RWPE2 (cell line): ENCODE data around the gene TRIM32.

Source experiments
- ATAC-seq: fragments of 200-7000 bp; cut with Tn5 transposase; 3 replicates; pipeline ENCODE4 v1.9.1; 2021; ENCODE audit warnings: low read depth
- DNase-seq: peaks from one replicate; pipeline ENCODE4 v3.0.0-alpha.2; 2020; ENCODE audit warnings: low spot score
- H3K27ac ChIP-seq: fragments of 450-650 bp; 2 replicates; pipeline ENCODE4 v1.5.1; 2017; ENCODE audit warnings: mild to moderate bottlenecking; ENCODE audit not compliant: poor library complexity, severe bottlenecking
- H3K27me3 ChIP-seq: fragments of 250-450 bp; sonication (Bioruptor Pico); 2 replicates; pipeline ENCODE4 v1.5.1; 2021; ENCODE audit warnings: mild to moderate bottlenecking, moderate library complexity; ENCODE audit not compliant: insufficient read depth, poor library complexity, severe bottlenecking
- H3K36me3 ChIP-seq: fragments of 250-450 bp; sonication (Bioruptor Pico); 2 replicates; pipeline ENCODE4 v1.5.1; 2020; ENCODE audit warnings: low read depth, mild to moderate bottlenecking, moderate library complexity
- H3K4me1 ChIP-seq: fragments of 250-450 bp; sonication (Bioruptor Pico); 2 replicates; pipeline ENCODE4 v1.5.1; 2021; ENCODE audit warnings: mild to moderate bottlenecking, moderate library complexity; ENCODE audit not compliant: insufficient read depth, poor library complexity, severe bottlenecking
- H3K4me3 ChIP-seq: fragments of 250-450 bp; sonication (Bioruptor Pico); 2 replicates; pipeline ENCODE4 v1.5.1; 2021; ENCODE audit warnings: mild to moderate bottlenecking, moderate library complexity; ENCODE audit not compliant: severe bottlenecking
- H3K9me3 ChIP-seq: fragments of 250-450 bp; sonication (Bioruptor Pico); 2 replicates; pipeline ENCODE4 v1.5.1; 2021; ENCODE audit warnings: mild to moderate bottlenecking, moderate library complexity; ENCODE audit not compliant: severe bottlenecking
- TF ChIP-seq, protein P1 (sequence below): fragments of 450-650 bp; IDR thresholded peaks from one replicate; pipeline ENCODE4 v1.5.1; 2017; ENCODE audit warnings: mild to moderate bottlenecking, moderate library complexity; ENCODE audit not compliant: poor library complexity, severe bottlenecking

TRIM32 gene

GRCh38 chr9:116706310-116707290, 19.5 kb downstream of the TRIM32 start:
- ATAC-seq (no peak), DNase-seq (no peak)
- no peaks in the 10 kb centered on the region for H3K9me3 ChIP-seq
- H3K36me3 ChIP-seq, result peaks cover 6% of the 10 kb centered on the region; the same call in 1 of the 2 replicates
- H3K4me1 ChIP-seq, result peaks cover 10% of the 10 kb centered on the region
- no peak overlapping the region for H3K27ac ChIP-seq
- TF ChIP-seq, protein P1, sequence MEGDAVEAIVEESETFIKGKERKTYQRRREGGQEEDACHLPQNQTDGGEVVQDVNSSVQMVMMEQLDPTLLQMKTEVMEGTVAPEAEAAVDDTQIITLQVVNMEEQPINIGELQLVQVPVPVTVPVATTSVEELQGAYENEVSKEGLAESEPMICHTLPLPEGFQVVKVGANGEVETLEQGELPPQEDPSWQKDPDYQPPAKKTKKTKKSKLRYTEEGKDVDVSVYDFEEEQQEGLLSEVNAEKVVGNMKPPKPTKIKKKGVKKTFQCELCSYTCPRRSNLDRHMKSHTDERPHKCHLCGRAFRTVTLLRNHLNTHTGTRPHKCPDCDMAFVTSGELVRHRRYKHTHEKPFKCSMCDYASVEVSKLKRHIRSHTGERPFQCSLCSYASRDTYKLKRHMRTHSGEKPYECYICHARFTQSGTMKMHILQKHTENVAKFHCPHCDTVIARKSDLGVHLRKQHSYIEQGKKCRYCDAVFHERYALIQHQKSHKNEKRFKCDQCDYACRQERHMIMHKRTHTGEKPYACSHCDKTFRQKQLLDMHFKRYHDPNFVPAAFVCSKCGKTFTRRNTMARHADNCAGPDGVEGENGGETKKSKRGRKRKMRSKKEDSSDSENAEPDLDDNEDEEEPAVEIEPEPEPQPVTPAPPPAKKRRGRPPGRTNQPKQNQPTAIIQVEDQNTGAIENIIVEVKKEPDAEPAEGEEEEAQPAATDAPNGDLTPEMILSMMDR, result no peak
- H3K4me3 ChIP-seq, result no peak overlapping the region
- no peaks in the 10 kb centered on the region for H3K27me3 ChIP-seq

DNA sequence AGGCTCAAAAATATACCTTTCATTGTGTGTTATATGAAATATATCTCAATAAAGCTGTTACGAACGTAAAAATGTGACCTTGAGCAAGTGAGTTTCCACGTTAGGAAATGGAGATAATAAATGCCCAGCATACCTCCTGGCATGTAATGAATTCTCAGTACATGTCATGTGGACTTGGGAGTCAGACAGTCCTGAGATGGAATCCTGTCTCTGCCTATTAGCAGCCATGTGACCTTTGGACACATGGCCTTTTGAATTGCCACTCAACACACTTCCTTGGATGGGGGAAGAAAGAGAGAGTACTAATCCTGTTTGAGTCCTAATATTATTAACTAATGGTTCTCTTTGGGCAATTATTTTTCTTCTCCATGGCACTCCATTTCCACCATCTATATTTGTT, 25.7 kb downstream of the TRIM32 start:
- no peak overlapping the region for H3K4me3 ChIP-seq
- H3K27ac ChIP-seq, result no peak overlapping the region
- TF ChIP-seq, protein P1, result no peak
- H3K27me3 ChIP-seq, result no peaks in the 10 kb centered on the region
- no peaks in the 10 kb centered on the region for H3K4me1 ChIP-seq
- no peaks in the 10 kb centered on the region for H3K9me3 ChIP-seq
- DNase-seq, result no peak
- no peak for ATAC-seq
- no peaks in the 10 kb centered on the region for H3K36me3 ChIP-seq

DNA sequence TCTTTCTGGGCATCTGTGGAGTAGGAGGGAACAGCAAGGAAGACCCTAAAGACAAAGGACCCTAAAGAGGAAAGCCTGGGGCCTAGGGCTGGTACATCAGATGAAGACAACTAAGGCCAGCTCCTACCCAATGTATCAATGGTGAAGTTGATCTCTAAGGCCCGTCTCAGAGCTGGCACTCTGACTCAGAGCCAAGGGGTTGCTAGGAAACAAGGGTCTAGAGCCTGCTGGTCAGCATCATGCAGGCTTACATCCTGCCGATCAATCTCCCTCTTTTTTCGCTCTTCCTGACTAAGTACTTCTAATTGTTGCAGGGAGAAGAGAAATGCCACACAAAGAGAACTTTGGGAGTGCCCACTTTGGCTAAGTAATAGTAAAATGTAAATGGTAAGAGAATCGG, 26.2 kb downstream of the TRIM32 start:
- DNase-seq, result no peak
- TF ChIP-seq, protein P1, result no peak

GRCh38 chr9:116715751-116716150, 28.6 kb downstream of the TRIM32 start:
- no peaks in the 10 kb centered on the region for H3K36me3 ChIP-seq
- DNase-seq (no peak), ATAC-seq (no peak)
- no peaks in the 10 kb centered on the region for H3K9me3 ChIP-seq
- H3K27me3 ChIP-seq, result no peaks in the 10 kb centered on the region
- TF ChIP-seq, protein P1, result no peak
- H3K4me1 ChIP-seq, result no peaks in the 10 kb centered on the region
- H3K27ac ChIP-seq, result no peak overlapping the region
- no peak overlapping the region for H3K4me3 ChIP-seq

More for the DNA sequence above, 26.2 kb downstream of the TRIM32 start:
- H3K27ac ChIP-seq, result no peak overlapping the region
- H3K4me3 ChIP-seq, result no peak overlapping the region
- H3K4me1 ChIP-seq, result no peaks in the 10 kb centered on the region
- H3K36me3 ChIP-seq, result no peaks in the 10 kb centered on the region
- no peaks in the 10 kb centered on the region for H3K9me3 ChIP-seq
- ATAC-seq, result no peak
- H3K27me3 ChIP-seq, result no peaks in the 10 kb centered on the region

DNA sequence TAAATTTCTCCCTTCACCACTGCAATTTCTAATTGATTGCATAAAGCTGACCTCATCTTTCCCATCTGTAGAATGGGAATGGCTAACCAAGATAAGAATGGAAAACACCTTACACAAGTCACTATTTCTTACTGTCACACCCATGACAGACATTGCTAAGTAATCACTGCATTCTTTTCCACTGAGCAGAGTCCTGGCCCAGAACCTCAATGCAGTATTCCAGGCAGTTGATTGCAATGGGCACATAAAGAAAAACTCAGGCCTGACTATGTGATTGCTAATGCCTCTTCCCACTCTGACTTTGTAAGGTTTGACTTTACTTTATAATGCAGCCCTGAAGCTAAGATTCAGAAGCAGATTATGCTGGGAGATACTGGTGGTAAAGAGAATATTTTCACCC, 29.3 kb downstream of the TRIM32 start:
- H3K27ac ChIP-seq, result no peak overlapping the region
- no peak overlapping the region for H3K4me3 ChIP-seq
- TF ChIP-seq, protein P1, result no peak
- DNase-seq (no peak), ATAC-seq (no peak)
- H3K27me3 ChIP-seq, result peaks cover 4% of the 10 kb centered on the region
- H3K9me3 ChIP-seq, result no peaks in the 10 kb centered on the region
- H3K36me3 ChIP-seq, result no peaks in the 10 kb centered on the region
- no peaks in the 10 kb centered on the region for H3K4me1 ChIP-seq
